ENCODE data around the gene ADAMTSL3.

DNA sequence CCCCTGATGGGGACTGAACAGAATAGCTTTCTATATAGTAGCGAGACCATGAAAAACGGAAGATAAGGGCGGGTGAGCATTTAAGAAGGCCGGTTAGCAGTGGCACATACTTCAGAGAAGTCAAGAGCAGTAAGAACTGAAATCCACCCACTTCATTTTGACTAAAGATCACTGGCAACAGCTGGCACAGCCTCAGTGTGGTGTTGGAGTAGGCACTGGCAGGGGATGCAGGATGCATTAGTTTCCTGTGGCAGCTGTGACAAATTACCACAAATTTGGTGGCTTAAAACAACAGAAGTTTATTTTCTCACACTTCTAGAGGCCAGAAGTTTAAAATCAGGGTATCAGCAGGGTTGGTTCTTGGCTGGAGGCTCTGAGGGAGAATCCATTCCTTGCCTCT is 176.5 kb downstream of the ADAMTSL3 start:
- no peak for TF ChIP-seq CTCF (conservative IDR thresholded peaks at IDR 0.05)
- no peak for TF ChIP-seq ZFX (IDR thresholded peaks at IDR 0.05)

All from C4-2B (cell line).